ENCODE measurements around the gene DOCK1. TPM values are rescaled to one million over a fixed set of nuclear protein-coding genes. Genes with fewer than 3 reads are reported as not detected.

The DOCK1 gene
- total RNA-seq, 1 donor from 2014 or later, result 72.6 TPM

DNA sequence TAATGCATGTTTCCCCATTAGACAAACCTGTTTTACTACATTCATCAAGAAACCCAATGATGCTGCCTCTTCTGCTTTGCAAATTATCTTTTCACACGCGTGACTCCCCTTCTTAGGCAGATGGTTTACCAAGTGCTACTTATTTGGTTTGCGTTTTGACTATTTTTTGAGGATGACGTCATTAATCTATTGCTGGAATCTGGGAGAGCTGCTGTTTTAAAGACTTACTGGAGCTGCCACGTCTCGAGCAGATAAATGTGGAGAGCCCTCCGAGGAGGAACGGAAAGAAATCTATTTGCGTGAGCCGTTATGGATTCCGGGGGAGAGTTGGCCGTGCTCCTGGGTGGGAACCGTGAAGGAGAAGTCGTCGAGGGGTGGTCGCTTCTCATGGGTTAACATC, 271.4 kb downstream of the DOCK1 start:
- Histone ChIP-seq H3K27ac (no peak overlapping the region), H3K9ac (no peak overlapping the region), H3K4me2 (no peak overlapping the region), H3K4me3 (no peak overlapping the region), H3K36me3 (no peaks in the 10 kb centered on the region), H3F3A (ENCODE audit: low read depth) (no peaks in the 10 kb centered on the region), H3K79me2 (ENCODE audit: low read depth) (no peaks in the 10 kb centered on the region), H4K20me1 (ENCODE audit: low read depth) (no peaks in the 10 kb centered on the region), H3K4me1 (peaks cover 1% of the 10 kb centered on the region), H3K27me3 (no peaks in the 10 kb centered on the region), H3K9me3 (ENCODE audit: low read depth) (no peaks in the 10 kb centered on the region), H2AFZ (replicated peaks) (no peak overlapping the region)
- no peak for TF ChIP-seq CTCF (IDR thresholded peaks at IDR 0.05)
- H3K4me1 Mint-ChIP-seq, result peaks cover 2% of the 10 kb centered on the region
- DNase-seq (ENCODE audit: low spot score), result no peak
- H3K36me3 Mint-ChIP-seq, result peaks cover 8% of the 10 kb centered on the region
- H3K9me3 Mint-ChIP-seq, result no peaks in the 10 kb centered on the region
- no peak overlapping the region for H3K4me3 Mint-ChIP-seq
- H3K27ac Mint-ChIP-seq, result no peak overlapping the region
- H3K27me3 Mint-ChIP-seq (ENCODE audit: insufficient read depth, low read depth), result no peaks in the 10 kb centered on the region

GRCh38 chr10:127179612-127180250, 274.5 kb downstream of the DOCK1 start:
- no peak overlapping the region for H2AFZ ChIP-seq (replicated peaks)
- no peaks in the 10 kb centered on the region for H3K79me2 ChIP-seq (ENCODE audit: low read depth)
- no peak overlapping the region for H3K27ac ChIP-seq
- H3K27me3 ChIP-seq, result no peaks in the 10 kb centered on the region
- H3K36me3 ChIP-seq, result no peaks in the 10 kb centered on the region
- H3K4me1 Mint-ChIP-seq, result peaks cover 2% of the 10 kb centered on the region
- no peaks in the 10 kb centered on the region for H3K9me3 Mint-ChIP-seq
- TF ChIP-seq EZH2 (IDR thresholded peaks at IDR 0.05), result no peak
- no peak for TF ChIP-seq EZH2phosphoT487 (IDR thresholded peaks at IDR 0.05)
- TF ChIP-seq CTCF (IDR thresholded peaks at IDR 0.05), result no peak
- no peak overlapping the region for H3K4me3 ChIP-seq
- H3K9me3 ChIP-seq (ENCODE audit: low read depth), result no peaks in the 10 kb centered on the region
- H3K4me2 ChIP-seq, result no peak overlapping the region
- H3K9ac ChIP-seq, result no peak overlapping the region
- H3K27ac Mint-ChIP-seq, result no peak overlapping the region
- H3K4me1 ChIP-seq, result peaks cover 10% of the 10 kb centered on the region
- no peak for DNase-seq (ENCODE audit: low spot score)
- H3F3A ChIP-seq (ENCODE audit: low read depth), result no peaks in the 10 kb centered on the region
- H3K36me3 Mint-ChIP-seq, result peaks cover 10% of the 10 kb centered on the region
- no peak overlapping the region for H3K4me3 Mint-ChIP-seq
- H4K20me1 ChIP-seq (ENCODE audit: low read depth), result no peaks in the 10 kb centered on the region
- H3K27me3 Mint-ChIP-seq (ENCODE audit: insufficient read depth, low read depth), result no peaks in the 10 kb centered on the region

GRCh38 chr10:127182161-127182560, 276.9 kb downstream of the DOCK1 start:
- no peaks in the 10 kb centered on the region for H3K9me3 ChIP-seq (ENCODE audit: low read depth)
- DNase-seq (ENCODE audit: low spot score), result no peak
- H3K4me3 ChIP-seq, result no peak overlapping the region
- no peak overlapping the region for H2AFZ ChIP-seq (replicated peaks)
- no peak overlapping the region for H3K27ac Mint-ChIP-seq
- TF ChIP-seq EZH2 (IDR thresholded peaks at IDR 0.05) (no peak), EZH2phosphoT487 (IDR thresholded peaks at IDR 0.05) (no peak), CTCF (IDR thresholded peaks at IDR 0.05) (no peak)
- H3K27me3 Mint-ChIP-seq (ENCODE audit: insufficient read depth, low read depth), result peaks cover 4% of the 10 kb centered on the region
- peaks cover 10% of the 10 kb centered on the region for H3K4me1 ChIP-seq
- no peaks in the 10 kb centered on the region for H3K79me2 ChIP-seq (ENCODE audit: low read depth)
- H3K4me2 ChIP-seq, result no peak overlapping the region
- H3F3A ChIP-seq (ENCODE audit: low read depth), result no peaks in the 10 kb centered on the region
- no peaks in the 10 kb centered on the region for H3K27me3 ChIP-seq
- no peaks in the 10 kb centered on the region for H4K20me1 ChIP-seq (ENCODE audit: low read depth)
- H3K4me3 Mint-ChIP-seq, result no peak overlapping the region
- no peak overlapping the region for H3K27ac ChIP-seq
- H3K9ac ChIP-seq, result no peak overlapping the region
- no peaks in the 10 kb centered on the region for H3K36me3 ChIP-seq
- H3K9me3 Mint-ChIP-seq, result no peaks in the 10 kb centered on the region
- peaks cover 5% of the 10 kb centered on the region for H3K36me3 Mint-ChIP-seq
- no peaks in the 10 kb centered on the region for H3K4me1 Mint-ChIP-seq
